ENCODE measurements around the gene FAM186B.

FAM186B gene

DNA sequence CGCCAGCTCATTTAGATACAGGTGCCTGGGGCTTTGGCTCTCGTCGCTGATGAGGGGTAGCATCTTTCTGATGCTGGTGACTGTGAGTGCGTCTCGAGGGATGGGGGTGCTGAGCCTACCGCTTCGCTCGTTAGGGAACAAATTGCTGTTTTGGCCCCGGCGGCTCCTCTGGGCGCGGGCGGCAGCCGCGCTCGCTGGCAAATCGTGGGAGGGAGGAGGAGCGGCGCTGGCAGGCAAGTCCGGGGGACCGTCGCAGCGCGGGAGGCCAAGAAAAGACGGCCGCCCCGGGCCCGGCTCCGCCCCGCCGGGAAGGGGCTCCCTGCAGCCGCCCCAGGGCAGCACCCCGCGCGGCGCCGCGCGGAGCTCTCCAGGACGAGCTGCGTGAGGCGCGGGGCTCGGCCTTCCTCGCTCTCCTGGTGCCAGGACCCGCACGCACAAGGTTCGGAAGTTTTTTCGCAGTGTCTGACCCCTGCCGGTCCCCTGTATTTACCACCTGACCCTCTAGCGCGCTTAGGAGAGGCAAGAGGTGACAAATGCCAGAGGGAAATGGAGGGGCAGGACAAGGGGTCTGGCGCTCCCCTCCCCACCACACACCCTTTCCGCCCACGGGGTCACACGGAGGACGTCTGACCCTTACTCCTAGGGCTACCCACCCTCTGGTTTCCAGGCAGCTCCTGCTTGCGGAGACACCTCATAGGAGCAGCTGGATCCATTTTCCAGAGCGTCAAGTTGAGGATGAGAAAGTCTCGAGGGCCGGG is 67.5 kb downstream of the FAM186B start:
- peak in 1 of 3 experiments; percentile 32 for DNase-seq (ENCODE audit: low read depth in 3 of 3)

All from stimulated activated CD4-positive, alpha-beta T cell treated with anti-CD3 and anti-CD28 coated beads, TNF-alpha, amount 100 ng/mL, for 24 hours (primary cell).